Right lobe of liver (tissue), 4 donors: Measurements from ENCODE around the gene ARL4A.
A peak's percentile ranks its signal among the peaks of the same experiment; 100 is the strongest.

Experiments used
- CTCF ChIP-seq, 4 donors: fragments of 200-600 bp in 3 of 4; fragments of 450-650 bp in 1 of 4; IDR thresholded peaks; one replicate each; pipeline versions ENCODE4 v1.5.1 to v1.8.0; 2016 to 2022; ENCODE audit warnings: antibody characterized with exemption in 4 of 4, mild to moderate bottlenecking in 2 of 4
- POLR2A ChIP-seq: fragments of 450-650 bp; IDR thresholded peaks from one replicate; pipeline ENCODE4 v1.6.1; 2017; ENCODE audit warnings: antibody characterized with exemption, mild to moderate bottlenecking
- donor health status: DM: no; HTN: no; CAD: no.
- donor health status: DM: no; HTN: no; CAD: no.
- donor health status: DM: no; HTN: yes; CAD: no.

GRCh38 chr7:12638851-12639456 is 48.5 kb upstream of the ARL4A start:
- TF ChIP-seq POLR2A, result no peak
- peak; percentile 50 to 67 (median 60) for TF ChIP-seq CTCF (IDR thresholded peaks at IDR 0.05)
